ENCODE results near the gene RRP1.

The RRP1 gene

GRCh38 chr21:43758111-43758641, 31.2 kb upstream of the RRP1 start:
- DNase-seq (ENCODE audit: insufficient read length, low spot score) = no peak
- no peak for FAIRE-seq

- DNase-seq (ENCODE audit: insufficient read length, low spot score) (no peak), FAIRE-seq (no peak)
These were observed 30.6 kb upstream of the RRP1 start for GRCh38 chr21:43758811-43759210.

GRCh38 chr21:43759651-43760050, 29.7 kb upstream of the RRP1 start:
- DNase-seq (ENCODE audit: insufficient read length, low spot score) = no peak
- no peak for FAIRE-seq

GRCh38 chr21:43760391-43760958, 28.9 kb upstream of the RRP1 start:
- FAIRE-seq (no peak), DNase-seq (ENCODE audit: insufficient read length, low spot score) (no peak)

- no peak for DNase-seq (ENCODE audit: insufficient read length, low spot score)
- FAIRE-seq = no peak
These were observed 27.5 kb upstream of the RRP1 start for GRCh38 chr21:43761886-43762285.

- no peak for DNase-seq (ENCODE audit: insufficient read length, low spot score)
- no peak for FAIRE-seq
These were observed 26.9 kb upstream of the RRP1 start for GRCh38 chr21:43762303-43763128.

GRCh38 chr21:43763901-43764523, 25.4 kb upstream of the RRP1 start:
- DNase-seq (ENCODE audit: insufficient read length, low spot score) = no peak

GRCh38 chr21:43764576-43765495, 24.5 kb upstream of the RRP1 start:
- FAIRE-seq (no peak), DNase-seq (ENCODE audit: insufficient read length, low spot score) (no peak)

More at GRCh38 chr21:43763901-43764523, 25.4 kb upstream of the RRP1 start:
- FAIRE-seq = no peak

- DNase-seq (ENCODE audit: insufficient read length, low spot score) (no peak), FAIRE-seq (no peak)
These were observed 22.5 kb upstream of the RRP1 start for GRCh38 chr21:43766734-43767497.

- DNase-seq (ENCODE audit: insufficient read length, low spot score) (no peak), FAIRE-seq (no peak)
These were observed 21.8 kb upstream of the RRP1 start for GRCh38 chr21:43767498-43767983.

GRCh38 chr21:43767984-43768867, 21.2 kb upstream of the RRP1 start:
- FAIRE-seq = no peak
- DNase-seq (ENCODE audit: insufficient read length, low spot score) = no peak

- FAIRE-seq = no peak
These were observed 20.6 kb upstream of the RRP1 start for GRCh38 chr21:43768868-43769167.

GRCh38 chr21:43769325-43769958, 19.9 kb upstream of the RRP1 start:
- no peak for FAIRE-seq
- no peak for DNase-seq (ENCODE audit: insufficient read length, low spot score)

More at GRCh38 chr21:43768868-43769167, 20.6 kb upstream of the RRP1 start:
- DNase-seq (ENCODE audit: insufficient read length, low spot score) = no peak

GRCh38 chr21:43770066-43770655, 19.2 kb upstream of the RRP1 start:
- FAIRE-seq = no peak

GRCh38 chr21:43771199-43771675, 18.1 kb upstream of the RRP1 start:
- FAIRE-seq (no peak), DNase-seq (ENCODE audit: insufficient read length, low spot score) (no peak)

More at GRCh38 chr21:43770066-43770655, 19.2 kb upstream of the RRP1 start:
- DNase-seq (ENCODE audit: insufficient read length, low spot score) = no peak

GRCh38 chr21:43771698-43772424, 17.5 kb upstream of the RRP1 start:
- no peak for DNase-seq (ENCODE audit: insufficient read length, low spot score)
- FAIRE-seq = no peak

GRCh38 chr21:43772425-43772821, 17.0 kb upstream of the RRP1 start:
- no peak for DNase-seq (ENCODE audit: insufficient read length, low spot score)
- no peak for FAIRE-seq

Measured in GM19239 (cell line).